GM13977 (cell line): ENCODE data around the gene MED8.

Source experiments
- DNase-seq: peaks from one replicate; pipeline ENCODE4 v3.0.0; 2012; ENCODE audit warnings: low spot score
- CTCF ChIP-seq: IDR thresholded peaks from 2 replicates; pipeline ENCODE4 v1.5.1; 2012; ENCODE audit warnings: mild to moderate bottlenecking, control low read depth; ENCODE audit not compliant: insufficient read depth; ENCODE audit errors: extremely low read depth, missing control alignments
- in situ Hi-C: fragments of 300-500 bp; cut with MboI; formaldehyde crosslinking; loops from one replicate; pipeline ENCODE4 v1.12.0; 2022; ENCODE audit warnings: low sequenced_read_pairs, low pct_unique_long_range_greater_than_20kb, mixed read lengths, inconsistent platforms; ENCODE audit not compliant: unreplicated experiment

The MED8 gene

GRCh38 chr1:43436371-43436770, 46.8 kb upstream of the MED8 start:
- no peak for TF ChIP-seq CTCF
- in situ Hi-C loops, result no loop called here
- DNase-seq, result no peak

GRCh38 chr1:43435146-43436145, 45.8 kb upstream of the MED8 start:
- in situ Hi-C loops, result no loop called here
- no peak for TF ChIP-seq CTCF
- no peak for DNase-seq

- in situ Hi-C loops, result no loop called here
- no peak for DNase-seq
- no peak for TF ChIP-seq CTCF
These were observed 44.7 kb upstream of the MED8 start for GRCh38 chr1:43434256-43434655.

- no peak for DNase-seq
- in situ Hi-C loops, result no loop called here
- no peak for TF ChIP-seq CTCF
These were observed 43.3 kb upstream of the MED8 start for GRCh38 chr1:43432907-43433306.

GRCh38 chr1:43432171-43432860, 42.7 kb upstream of the MED8 start:
- in situ Hi-C loops, result no loop called here
- TF ChIP-seq CTCF, result no peak

GRCh38 chr1:43431676-43432075, 42.1 kb upstream of the MED8 start:
- DNase-seq, result no peak
- TF ChIP-seq CTCF, result no peak
- in situ Hi-C loops, result no loop called here

More at GRCh38 chr1:43432171-43432860, 42.7 kb upstream of the MED8 start:
- no peak for DNase-seq
